HG03175 (cell line): ENCODE results near the gene KCNQ2.
"Not testable (repeated sequence)": the region's sequence is repeated elsewhere in the genome, so short reads cannot be mapped to it uniquely, and the experiment has no call there.

Experiments used
- ATAC-seq: cut with Tn5 transposase; IDR thresholded peaks from one replicate; pipeline ENCODE4 v1.9.1; 2021; ENCODE audit warnings: mild to moderate bottlenecking, moderate library complexity; ENCODE audit not compliant: unreplicated experiment

KCNQ2 gene

GRCh38 chr20:63491078-63491477 is 18.6 kb upstream of the KCNQ2 start:
- no peak for ATAC-seq

DNA sequence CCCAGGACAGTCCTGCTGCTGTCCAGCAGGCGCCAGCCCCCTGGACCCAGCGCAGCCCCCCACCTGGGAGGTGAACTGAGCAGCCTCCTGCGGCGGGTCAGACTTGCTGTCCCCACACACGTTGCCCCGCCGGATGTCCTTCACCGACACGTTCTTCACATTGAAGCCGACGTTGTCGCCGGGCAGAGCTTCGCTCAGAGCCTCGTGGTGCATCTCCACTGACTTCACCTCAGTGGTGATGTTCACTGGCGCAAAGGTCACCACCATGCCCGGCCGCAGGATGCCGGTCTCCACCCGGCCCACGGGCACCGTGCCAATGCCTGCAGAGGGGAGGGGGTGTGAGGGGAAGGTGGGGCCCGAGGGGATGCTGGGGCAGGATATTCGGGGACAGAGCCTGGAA is 18.0 kb upstream of the KCNQ2 start:
- ATAC-seq: no peak

DNA sequence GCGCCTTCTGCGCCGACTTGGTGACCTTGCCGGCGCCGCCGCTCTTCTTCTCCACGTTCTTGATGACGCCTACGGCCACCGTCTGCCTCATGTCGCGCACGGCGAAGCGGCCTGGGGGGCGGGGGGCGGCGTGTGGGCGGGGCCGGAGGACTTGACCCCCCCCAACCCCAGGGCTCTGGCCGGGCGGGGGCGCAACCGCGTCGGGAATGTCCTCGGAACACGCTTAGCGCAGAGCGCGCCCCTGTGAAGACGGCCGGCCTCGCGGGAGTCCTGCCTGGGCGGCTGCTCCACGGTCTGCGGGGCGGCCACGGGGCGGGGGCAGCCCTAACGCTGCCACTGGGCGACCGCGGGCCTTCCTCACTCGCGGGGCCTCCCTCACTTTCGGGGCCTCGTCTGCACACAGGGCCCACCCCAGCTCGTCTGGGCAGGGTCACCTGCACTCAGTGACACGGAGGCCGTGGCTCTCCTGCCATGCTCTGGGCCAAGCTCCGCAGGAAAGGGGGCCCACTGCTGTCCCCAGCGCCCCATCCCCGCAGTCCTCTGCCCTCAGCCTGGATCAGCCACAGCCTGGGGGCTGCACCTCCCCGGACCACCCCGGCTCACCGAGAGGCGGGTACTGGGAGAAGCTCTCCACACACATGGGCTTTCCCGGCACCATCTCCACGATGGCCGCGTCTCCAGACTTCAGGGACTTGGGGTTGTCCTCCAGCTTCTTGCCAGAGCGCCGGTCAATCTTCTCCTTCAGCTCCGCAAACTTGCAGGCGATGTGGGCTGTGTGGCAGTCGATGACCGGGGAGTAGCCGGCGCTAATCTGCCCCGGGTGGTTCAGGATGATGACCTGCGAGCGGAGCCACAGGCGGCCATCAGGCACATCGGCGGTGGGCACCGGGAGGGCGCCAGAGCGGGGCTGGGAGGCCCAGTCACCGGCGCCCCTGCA is 16.1 kb upstream of the KCNQ2 start:
- no peak for ATAC-seq

DNA sequence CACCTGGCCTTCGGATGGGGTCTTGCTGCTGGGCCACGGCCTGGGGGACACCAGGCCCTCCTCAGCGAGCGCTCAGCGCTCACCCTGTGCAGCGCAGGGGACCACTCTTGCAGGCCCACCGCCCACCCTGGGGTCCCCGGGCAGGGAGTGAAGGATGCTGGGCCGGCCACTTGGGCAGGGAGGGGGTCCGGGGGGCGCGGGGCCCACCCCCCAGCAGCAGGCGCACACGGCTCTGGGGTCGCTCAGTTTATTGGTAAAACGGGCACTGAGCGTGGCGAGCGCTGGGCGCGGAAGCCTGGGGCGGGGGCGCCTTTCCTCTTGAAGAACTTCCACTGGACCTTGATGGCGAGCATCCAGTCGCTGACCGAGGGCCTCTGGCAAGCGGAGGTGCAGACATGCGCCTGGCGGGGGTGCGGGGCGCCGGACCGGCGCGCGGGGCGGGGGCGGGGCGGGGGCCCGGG is 15.4 kb upstream of the KCNQ2 start:
- ATAC-seq: no peak

DNA sequence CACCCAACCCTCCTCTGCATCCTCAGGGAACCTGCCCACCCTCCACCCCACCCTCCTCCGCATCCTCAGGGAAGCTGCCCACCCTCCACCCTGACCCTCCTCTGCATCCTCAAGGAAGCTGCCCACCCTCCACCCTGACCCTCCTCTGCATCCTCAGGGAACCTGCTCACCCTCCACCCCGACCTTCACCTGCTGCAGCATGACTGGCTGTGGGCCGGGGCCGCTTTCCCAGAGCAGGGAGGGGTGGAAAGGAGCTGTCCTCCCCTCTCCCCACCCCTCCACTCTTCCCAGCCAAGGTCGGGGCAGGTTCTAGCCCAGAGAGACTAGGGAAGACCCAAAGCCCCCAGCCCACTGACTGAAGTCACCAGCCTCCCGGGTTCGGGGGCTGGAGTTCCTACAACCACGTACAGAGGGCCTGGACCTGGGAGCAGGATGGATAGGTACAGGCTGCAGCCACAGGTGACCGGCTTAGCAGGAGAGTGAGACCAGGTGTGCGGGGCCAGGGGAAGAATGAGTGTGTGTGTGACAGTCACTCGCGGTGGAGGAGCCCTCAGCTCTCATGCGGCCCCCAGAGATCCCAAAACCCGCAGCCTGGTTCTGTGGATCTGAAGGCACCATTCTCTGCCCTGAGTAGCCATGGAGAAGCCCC is 14.8 kb upstream of the KCNQ2 start:
- no peak for ATAC-seq

DNA sequence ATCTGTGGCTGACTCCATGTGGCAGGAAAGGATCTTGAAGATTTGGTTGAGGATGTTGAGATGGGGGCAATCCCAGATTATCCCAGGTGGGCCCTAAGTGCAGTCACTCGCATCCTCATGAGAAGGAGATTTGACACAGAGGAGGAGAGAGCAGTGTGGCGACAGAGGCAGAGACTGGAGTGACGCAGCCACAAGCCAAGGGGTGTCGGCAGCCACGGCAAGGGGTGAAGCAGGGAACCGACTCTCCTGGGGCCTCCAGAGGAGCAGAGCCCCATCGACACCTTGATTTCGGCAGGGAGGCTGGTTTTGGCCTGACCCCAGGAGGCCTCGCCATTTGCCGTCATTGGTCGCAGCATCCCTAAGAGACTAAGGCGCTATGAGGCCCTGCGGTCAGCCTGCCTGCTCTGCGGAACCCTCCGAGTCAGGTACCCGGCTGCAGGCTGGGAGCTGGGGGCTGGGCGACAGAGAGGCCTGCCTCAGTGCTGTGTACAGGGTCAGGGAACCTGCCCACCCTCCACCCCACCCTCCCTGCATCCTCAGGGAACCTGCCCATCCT is 13.9 kb upstream of the KCNQ2 start:
- no peak for ATAC-seq

GRCh38 chr20:63484651-63485403 is 12.4 kb upstream of the KCNQ2 start:
- no peak for ATAC-seq

- no peak for ATAC-seq
Observed at GRCh38 chr20:63484236-63484635, 11.8 kb upstream of the KCNQ2 start.

DNA sequence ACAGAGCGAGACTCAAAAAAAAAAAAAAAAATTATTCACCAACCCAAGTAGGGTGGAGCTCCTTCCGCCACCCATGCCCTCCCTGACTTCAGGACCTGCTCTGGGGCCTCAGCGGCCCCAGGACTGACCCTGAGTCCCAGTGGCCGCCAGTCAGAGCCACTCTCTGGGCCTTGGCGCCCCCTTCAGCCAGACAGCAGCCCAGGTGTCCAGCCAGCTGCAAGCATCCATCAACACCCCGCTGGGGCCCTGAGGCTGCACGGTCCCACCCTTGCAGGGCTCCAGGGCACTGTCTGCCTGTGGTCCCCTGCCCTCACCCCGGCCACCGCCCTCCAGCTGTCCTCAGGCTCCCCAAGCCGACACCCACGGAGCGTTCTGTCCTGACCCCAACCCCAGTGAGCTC is 11.4 kb upstream of the KCNQ2 start:
- no peak for ATAC-seq

DNA sequence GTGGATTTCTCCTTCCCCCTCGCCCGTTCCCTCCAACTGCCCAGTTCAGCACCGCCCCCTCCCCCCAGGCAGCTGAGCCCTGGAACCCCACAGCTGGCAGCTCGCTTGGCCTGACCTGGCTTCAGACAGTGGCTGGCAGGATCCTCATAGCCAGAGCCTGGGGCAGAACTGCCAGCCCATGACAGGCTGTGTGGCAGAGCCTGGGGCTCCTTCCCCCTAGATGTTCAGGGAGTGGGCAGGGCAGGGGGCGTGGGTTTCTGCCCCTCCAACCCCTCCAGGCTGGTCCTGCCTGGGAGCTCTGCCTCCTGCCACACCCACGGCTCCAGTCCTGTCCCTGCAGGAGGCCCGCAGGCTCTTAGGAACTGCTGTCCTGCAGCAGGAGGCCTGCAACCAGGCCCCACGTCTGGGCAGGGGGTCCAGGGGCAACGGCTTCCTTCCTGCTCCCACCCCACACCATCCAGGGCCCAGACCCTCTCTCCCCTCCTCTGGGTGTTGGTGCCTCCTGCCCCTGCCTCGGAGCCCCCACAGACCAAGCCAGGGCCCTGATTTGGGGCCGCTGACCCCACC is 9.6 kb upstream of the KCNQ2 start:
- ATAC-seq: no peak

- no peak for ATAC-seq
Observed at GRCh38 chr20:63481503-63481902, 9.0 kb upstream of the KCNQ2 start.

- not testable (repeated sequence) for ATAC-seq
Observed at GRCh38 chr20:63479695-63480419, 7.4 kb upstream of the KCNQ2 start.

DNA sequence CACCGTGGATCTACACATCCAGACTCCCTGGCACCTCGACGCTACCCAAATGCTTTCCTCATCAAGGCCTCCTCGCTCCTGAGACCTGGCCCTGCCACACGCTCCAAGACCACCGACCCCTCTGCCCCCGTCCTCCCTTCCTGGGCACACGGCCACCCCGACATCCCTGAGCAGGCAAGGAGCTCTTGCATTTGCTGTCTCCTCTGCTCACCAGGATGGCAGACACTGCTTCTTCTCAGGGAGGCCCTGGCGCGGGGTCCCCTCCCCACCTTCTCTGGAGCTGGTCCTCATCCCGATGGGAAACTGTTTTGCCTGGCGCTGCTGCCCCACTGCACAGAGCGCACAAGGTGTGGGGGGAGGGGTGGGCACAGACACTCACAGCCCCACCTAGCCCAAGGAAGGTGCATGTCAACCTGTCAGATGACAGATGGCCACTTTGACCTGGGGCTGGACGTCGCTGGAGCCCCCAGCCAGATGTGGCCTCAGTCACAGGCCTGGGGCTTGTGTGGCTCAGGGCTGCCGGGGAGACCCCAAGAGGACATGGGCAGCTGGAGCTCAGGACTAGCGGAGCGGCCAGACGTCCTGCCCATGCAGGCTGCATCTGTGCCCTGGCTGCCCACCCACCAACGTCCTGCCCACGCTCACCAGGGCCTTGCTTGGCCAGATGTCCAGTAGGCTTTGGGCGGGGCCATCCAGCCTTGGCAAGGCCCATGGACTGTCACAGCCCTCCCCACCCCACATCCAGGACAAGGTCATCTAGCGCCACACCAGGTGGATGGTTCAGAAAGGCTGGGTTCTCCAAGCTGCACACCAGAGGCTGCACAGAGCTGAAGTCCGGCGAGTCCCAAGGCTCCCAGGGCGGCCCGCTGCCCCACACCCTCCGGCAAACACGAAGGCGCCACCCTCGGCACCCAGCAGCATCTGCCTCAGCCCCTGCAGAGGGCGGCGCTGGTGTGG is 6.2 kb upstream of the KCNQ2 start:
- no peak for ATAC-seq

- no peak for ATAC-seq
Observed at GRCh38 chr20:63477944-63478343, 5.5 kb upstream of the KCNQ2 start.

DNA sequence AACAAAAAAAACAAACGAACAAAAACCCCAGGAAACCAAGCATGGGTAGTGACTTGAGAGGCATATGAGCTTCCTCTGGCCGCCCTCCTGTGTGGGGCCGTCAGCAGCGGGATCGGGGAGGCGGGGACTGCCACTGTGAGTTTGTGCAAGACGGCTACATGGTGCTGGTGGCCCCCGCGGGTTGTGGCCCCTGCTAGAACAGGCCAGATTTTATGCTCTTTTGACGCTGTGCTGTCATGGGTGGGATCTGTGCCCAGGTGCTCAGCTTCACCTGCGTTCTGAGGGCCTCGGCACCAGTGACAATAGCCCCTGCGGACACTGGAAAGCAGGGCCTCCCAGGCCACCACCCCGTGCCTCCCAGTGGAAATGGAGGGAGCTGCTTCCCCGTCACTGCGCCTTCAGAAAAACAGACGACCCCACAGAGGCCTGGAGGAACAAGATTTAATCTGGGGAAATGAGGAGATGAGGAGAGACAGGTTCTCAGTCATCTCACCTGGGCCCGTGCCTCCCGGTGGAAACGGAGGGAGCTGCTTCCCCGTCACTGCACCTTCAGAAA is 4.7 kb upstream of the KCNQ2 start:
- ATAC-seq: no peak

DNA sequence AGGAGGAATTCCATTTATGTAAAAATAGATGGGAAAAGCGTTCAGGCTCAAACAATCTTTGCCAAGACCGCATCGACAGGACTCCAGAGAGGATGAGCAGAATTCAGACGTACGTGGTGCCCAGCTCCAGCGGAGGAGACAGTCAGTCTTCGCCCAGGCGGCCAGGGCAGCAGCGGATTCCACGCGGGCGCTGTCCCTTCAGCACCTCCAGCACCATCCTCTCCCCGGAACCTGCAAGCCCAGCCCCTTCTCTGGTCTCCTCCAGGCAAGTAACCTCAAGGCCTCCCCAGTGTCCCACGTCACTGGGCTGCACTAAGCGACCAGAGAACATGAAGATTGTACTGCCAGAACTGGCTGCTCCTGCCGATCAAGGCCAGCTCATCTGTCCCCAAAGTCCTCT is 2.8 kb upstream of the KCNQ2 start:
- no peak for ATAC-seq

GRCh38 chr20:63473555-63474449 is 1.3 kb upstream of the KCNQ2 start:
- no peak for ATAC-seq
